KMS-11 (cell line): ENCODE data around the gene KIAA0408.

ENCODE experiments used
- H2AFZ ChIP-seq: fragments of 200-600 bp; sonication (generic); 2 replicates; pipeline ENCODE4 v1.6.1; 2016; ENCODE audit warnings: antibody characterized with exemption, mixed run types, low read depth
- H3K27ac ChIP-seq: fragments of 200-600 bp; sonication (generic); 2 replicates; pipeline ENCODE4 v1.6.1; 2016; ENCODE audit warnings: mild to moderate bottlenecking, mixed run types
- H3K27me3 ChIP-seq: fragments of 200-600 bp; sonication (generic); 2 replicates; pipeline ENCODE4 v1.6.1; 2017; ENCODE audit warnings: mild to moderate bottlenecking, low read depth, mixed run types, moderate library complexity; ENCODE audit not compliant: insufficient read depth
- H3K36me3 ChIP-seq: fragments of 200-600 bp; sonication (generic); 2 replicates; pipeline ENCODE4 v1.6.1; 2017; ENCODE audit warnings: mild to moderate bottlenecking, mixed run types; ENCODE audit not compliant: insufficient read depth
- H3K4me1 ChIP-seq: fragments of 200-600 bp; sonication (generic); 2 replicates; pipeline ENCODE4 v1.6.1; 2016; ENCODE audit warnings: mild to moderate bottlenecking, low read depth, mixed run types; ENCODE audit not compliant: poor library complexity, severe bottlenecking
- H3K4me2 ChIP-seq: fragments of 200-600 bp; sonication (generic); 2 replicates; pipeline ENCODE4 v1.7.0; 2016; ENCODE audit warnings: mild to moderate bottlenecking, mixed run types
- H3K4me3 ChIP-seq: fragments of 200-600 bp; sonication (generic); IDR thresholded peaks from 2 replicates; pipeline ENCODE4 v1.6.1; 2017; ENCODE audit warnings: low read depth, low read length, mixed read lengths; ENCODE audit not compliant: insufficient read depth
- H3K79me2 ChIP-seq: fragments of 200-600 bp; sonication (generic); 2 replicates; pipeline ENCODE4 v1.6.1; 2016; ENCODE audit warnings: low read depth, mixed run types; ENCODE audit not compliant: insufficient read depth
- H3K9ac ChIP-seq: fragments of 200-600 bp; sonication (generic); 2 replicates; pipeline ENCODE4 v1.6.1; 2016; ENCODE audit warnings: mild to moderate bottlenecking, mixed run types
- H4K20me1 ChIP-seq: fragments of 200-600 bp; sonication (generic); 2 replicates; pipeline ENCODE4 v1.6.1; 2016; ENCODE audit warnings: mild to moderate bottlenecking, mixed run types; ENCODE audit not compliant: insufficient read depth
- TF ChIP-seq, protein P1 (sequence below): fragments of 200-600 bp; sonication (generic); conservative IDR thresholded peaks from 2 replicates; pipeline ENCODE4 v1.6.1; 2017; ENCODE audit warnings: low read depth, mild to moderate bottlenecking, antibody characterized with exemption, low read length, moderate library complexity, mixed read lengths

Gene KIAA0408

DNA sequence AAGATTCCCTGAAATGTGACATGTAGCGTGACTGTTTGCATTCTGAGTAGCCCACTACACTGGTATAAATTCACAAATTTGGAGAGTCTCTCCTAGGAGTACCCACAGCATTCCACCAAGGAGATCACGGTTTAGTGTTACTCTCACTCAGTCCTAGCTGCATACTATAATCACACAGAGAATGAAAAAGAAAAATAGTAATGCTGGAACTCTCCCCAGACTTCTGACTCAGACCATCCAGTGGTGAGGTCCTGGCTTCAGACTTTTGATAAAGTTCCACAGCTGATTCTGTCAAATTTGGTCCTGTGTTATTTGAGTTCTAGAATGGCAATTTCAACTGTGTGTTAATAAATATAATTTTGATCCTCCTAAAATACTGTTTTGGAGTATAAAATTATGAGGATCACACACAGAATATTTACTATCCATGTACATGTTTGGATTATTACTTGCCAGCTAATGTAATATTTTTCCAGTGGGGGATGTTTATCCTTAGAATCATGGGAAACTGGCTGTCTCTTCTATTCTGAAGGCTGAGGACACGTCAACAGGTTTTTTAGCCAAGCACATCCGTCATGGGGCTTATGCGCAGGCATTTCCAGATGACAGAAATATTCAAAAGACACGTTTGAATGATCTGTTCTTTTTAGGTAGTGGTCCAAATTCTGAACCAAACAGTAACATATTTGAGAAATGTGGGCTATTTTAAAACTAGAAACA is 5.1 kb upstream of the KIAA0408 start:
- Histone ChIP-seq H3K4me3 (no peak overlapping the region), H3K4me1 (no peaks in the 10 kb centered on the region), H3K27me3 (no peaks in the 10 kb centered on the region), H3K4me2 (no peak overlapping the region), H3K9ac (no peak overlapping the region), H3K27ac (no peak overlapping the region), H4K20me1 (no peaks in the 10 kb centered on the region), H3K36me3 (no peaks in the 10 kb centered on the region), H3K79me2 (no peaks in the 10 kb centered on the region), H2AFZ (no peak overlapping the region)
- TF ChIP-seq, protein P1, sequence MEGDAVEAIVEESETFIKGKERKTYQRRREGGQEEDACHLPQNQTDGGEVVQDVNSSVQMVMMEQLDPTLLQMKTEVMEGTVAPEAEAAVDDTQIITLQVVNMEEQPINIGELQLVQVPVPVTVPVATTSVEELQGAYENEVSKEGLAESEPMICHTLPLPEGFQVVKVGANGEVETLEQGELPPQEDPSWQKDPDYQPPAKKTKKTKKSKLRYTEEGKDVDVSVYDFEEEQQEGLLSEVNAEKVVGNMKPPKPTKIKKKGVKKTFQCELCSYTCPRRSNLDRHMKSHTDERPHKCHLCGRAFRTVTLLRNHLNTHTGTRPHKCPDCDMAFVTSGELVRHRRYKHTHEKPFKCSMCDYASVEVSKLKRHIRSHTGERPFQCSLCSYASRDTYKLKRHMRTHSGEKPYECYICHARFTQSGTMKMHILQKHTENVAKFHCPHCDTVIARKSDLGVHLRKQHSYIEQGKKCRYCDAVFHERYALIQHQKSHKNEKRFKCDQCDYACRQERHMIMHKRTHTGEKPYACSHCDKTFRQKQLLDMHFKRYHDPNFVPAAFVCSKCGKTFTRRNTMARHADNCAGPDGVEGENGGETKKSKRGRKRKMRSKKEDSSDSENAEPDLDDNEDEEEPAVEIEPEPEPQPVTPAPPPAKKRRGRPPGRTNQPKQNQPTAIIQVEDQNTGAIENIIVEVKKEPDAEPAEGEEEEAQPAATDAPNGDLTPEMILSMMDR, result no peak

DNA sequence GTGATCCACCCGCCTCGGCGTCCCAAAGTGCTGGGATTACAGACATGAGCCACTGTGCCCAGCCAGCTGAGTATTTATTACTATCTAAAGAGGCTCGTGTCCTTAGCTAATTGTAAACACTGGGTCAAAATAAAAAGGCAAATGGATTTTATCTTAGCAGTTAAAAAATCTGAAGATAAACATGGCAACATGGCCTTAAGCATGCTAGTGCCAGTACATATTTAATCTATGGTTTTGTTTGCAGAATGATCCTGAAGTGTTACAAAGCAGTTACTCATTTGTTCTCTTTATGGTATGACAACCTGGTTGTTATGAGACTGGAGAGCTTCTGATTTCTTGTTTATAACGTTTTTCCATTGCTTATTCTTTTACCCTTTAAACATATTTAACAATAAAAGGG is 3.9 kb upstream of the KIAA0408 start:
- no peaks in the 10 kb centered on the region for H3K4me1 ChIP-seq
- H4K20me1 ChIP-seq, result no peaks in the 10 kb centered on the region
- no peak overlapping the region for H2AFZ ChIP-seq
- H3K27ac ChIP-seq, result no peak overlapping the region
- no peaks in the 10 kb centered on the region for H3K36me3 ChIP-seq
- TF ChIP-seq, protein P1, result no peak
- no peaks in the 10 kb centered on the region for H3K27me3 ChIP-seq
- no peaks in the 10 kb centered on the region for H3K79me2 ChIP-seq
- no peak overlapping the region for H3K4me3 ChIP-seq
- H3K9ac ChIP-seq, result no peak overlapping the region
- H3K4me2 ChIP-seq, result no peak overlapping the region

DNA sequence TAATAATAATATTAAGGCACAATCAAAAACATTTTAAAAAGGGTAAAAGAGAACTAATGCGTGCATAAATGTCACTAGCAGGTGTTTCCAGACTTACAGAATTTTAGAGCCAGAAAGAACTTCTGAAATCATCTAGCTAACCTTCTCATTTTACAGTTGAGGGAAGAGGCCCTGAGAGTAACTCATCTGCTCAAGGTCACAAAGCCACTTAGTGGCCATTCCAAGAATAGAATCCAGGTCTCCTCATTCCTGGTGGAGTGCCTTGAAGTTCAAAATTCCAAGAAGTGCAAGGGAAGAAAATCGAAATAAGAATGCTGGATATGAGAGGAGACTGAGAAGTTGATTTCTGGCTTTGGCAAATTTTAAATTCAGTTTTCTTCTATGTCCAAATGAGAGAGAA is 3.2 kb upstream of the KIAA0408 start:
- Histone ChIP-seq H3K4me2 (no peak overlapping the region), H3K4me3 (no peak overlapping the region), H3K27ac (no peak overlapping the region), H3K9ac (no peak overlapping the region), H2AFZ (no peak overlapping the region), H3K36me3 (no peaks in the 10 kb centered on the region), H3K79me2 (no peaks in the 10 kb centered on the region), H4K20me1 (no peaks in the 10 kb centered on the region), H3K4me1 (no peaks in the 10 kb centered on the region), H3K27me3 (no peaks in the 10 kb centered on the region)
- TF ChIP-seq, protein P1, result no peak

DNA sequence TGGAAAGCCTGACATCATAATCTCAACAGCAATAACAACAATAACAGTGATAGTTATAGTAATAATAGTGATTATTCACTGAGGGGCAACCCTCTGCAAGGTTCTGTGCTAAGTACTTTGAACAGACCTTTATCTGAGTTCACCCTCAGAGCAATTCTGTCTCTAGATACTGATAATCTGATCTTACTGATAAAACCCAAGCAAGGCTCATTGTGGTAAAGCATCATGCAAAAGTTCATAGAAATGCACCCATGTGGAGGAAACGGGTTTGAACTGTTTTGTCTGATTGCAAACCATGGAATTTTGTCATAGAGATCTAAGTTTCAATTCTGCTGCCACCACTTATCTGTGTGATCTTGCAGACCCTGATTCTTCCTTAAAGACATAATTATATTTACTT is 1.3 kb upstream of the KIAA0408 start:
- H3K4me1 ChIP-seq, result no peaks in the 10 kb centered on the region
- H3K27ac ChIP-seq, result no peak overlapping the region
- no peaks in the 10 kb centered on the region for H3K27me3 ChIP-seq
- no peak overlapping the region for H3K9ac ChIP-seq
- H3K36me3 ChIP-seq, result no peaks in the 10 kb centered on the region
- H2AFZ ChIP-seq, result no peak overlapping the region
- H3K4me2 ChIP-seq, result no peak overlapping the region
- no peak overlapping the region for H3K4me3 ChIP-seq
- TF ChIP-seq, protein P1, result no peak
- no peaks in the 10 kb centered on the region for H4K20me1 ChIP-seq
- H3K79me2 ChIP-seq, result no peaks in the 10 kb centered on the region
